NCI-H226 (cell line): Measurements from ENCODE around the gene FCN2.
"Not testable (repeated sequence)": the region's sequence is repeated elsewhere in the genome, so short reads cannot be mapped to it uniquely, and the experiment has no call there.

ENCODE experiments used
- DNase-seq: peaks from one replicate; pipeline ENCODE4 v3.0.0-alpha.2; 2015

FCN2 gene

DNA sequence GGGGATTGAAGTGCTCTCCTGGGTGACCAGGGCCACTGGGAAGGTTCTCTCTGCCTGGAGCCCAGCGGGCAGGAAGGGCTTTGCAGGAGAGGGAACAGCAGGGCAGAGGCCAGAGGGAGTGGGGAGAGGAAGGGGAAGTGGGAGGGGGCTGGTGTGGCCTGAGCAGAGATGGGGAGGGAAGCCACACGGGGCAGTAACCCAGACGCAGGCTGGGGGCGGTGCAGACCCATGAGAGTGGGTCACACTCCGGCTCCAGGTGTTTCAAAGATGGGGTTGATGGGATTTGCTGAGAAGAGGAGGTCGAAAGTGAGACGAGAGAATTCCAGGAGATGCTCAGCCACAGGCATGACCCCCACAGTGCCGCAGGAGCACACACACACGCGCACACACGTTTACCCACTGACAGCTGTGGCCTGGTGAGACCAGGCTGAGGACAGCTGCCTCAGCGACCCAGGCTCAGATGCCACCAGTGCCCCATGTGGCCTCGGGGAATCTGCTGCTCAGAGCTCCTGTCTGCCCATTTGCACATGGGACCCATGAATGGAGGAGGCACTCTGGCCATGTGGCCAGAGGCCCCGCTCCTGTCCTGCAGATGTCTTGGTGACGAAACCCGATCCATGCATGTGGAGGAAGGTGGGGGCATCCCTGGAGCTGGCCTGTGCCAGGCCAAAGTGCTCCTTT lies 32.7 kb upstream of the FCN2 start:
- no peak for DNase-seq

DNA sequence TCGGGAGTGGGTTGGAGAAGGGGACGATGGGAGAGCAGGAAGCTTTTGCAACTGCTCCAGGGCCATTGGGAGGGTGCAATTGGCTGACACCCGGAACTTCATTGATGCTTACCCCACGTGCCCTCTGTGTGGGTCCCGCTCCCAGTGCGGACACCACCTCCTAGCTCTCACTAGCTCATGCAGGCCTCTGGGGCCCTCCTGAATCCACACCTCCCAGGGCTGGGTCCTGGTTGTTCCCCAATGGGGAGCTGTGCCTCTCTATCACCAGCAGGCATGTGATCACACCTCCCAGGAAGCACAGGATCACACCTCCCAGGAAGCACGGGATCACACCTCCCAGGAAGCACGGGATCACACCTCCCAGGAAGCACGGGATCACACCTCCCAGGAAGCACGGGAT lies 32.1 kb upstream of the FCN2 start:
- DNase-seq = no peak

DNA sequence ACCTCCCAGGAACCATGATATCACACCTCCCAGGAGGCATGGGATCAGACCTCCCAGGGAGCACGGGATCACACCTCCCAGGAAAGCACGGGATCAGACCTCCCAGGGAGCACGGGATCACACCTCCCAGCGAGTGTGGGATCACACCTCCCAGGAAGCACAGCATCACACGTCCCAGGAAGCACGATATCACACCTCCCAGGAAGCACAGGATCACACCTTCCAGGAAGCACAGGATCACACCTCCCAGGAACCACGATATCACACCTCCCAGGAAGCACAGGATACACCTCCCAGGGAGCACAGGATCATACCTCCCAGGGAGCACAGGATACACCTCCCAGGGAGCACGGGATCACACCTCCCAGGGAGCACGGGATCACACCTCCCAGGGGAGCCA lies 30.0 kb upstream of the FCN2 start:
- no peak for DNase-seq

DNA sequence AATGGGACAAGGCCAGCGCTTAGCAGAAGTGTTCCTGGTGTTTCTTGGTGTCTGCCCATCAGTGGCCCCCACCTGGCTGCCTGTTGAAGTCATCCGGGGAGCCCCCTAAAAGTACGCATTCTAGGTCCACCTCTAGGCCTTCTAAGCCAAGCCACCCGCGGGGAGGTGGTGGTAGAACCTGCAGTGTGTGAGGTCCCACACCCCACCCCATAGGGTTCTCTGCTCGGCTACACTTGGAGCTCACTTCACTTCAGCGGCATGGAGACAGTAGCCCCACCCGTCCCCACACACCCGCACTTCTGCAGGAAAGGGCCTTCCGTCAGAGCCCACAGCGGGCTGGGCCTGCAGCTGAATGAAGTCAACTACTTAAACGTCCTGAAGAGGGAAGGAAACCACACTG lies 29.6 kb upstream of the FCN2 start:
- DNase-seq = no peak

DNA sequence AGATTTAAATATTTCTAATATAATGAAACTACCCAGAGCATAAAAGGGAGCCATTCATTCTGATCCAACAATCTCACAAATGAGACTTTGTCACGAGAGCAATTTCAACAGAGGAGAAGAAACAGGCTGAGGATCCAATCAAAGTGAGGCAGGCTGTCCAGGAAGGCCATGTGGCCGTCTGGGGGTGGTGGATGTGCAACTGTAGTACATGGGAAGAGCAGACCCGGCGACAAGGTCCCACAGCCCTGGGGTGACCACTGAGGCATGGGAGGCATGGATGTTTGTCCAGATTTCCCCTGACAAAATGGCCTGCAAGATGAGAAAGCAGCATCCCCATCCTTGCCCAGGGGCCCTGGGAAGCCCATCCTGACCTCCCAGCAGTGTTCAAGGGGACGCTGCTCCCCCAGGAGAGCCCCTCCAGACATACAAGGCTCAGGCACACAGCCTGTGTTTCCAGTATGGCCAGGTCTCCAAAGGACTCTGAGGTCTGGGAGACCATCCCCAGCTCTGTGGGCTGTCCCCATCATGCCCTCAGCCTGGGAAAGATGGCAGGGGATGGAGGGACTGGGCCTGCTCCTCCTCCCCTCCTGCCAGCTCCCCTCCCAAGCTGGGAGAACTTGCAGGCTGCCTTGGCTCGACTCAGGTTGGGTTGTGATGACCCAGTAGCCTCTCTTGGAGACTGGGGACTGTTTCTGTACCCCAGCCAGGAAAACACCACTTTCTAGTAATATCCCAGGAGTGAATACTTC lies 27.5 kb upstream of the FCN2 start:
- no peak for DNase-seq

DNA sequence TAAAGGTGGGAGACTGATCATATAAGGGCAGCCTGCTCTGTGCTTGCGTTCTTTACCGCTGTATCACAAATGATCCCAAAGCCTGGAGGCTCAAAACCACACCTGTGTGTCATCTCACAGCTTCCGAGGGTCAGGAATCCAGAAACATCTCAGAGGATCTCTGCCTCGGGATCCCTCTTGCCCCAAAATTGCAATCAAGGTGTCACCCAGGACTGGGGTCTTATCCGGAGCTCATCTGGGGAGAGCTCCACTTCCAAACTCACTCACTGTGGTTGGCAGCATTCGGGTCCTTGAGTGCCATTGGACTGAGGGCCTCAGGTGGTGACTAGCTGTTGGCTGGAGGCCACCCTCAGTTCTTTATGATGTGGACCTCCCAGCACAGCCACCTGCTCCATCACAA lies 26.7 kb upstream of the FCN2 start:
- DNase-seq = no peak

DNA sequence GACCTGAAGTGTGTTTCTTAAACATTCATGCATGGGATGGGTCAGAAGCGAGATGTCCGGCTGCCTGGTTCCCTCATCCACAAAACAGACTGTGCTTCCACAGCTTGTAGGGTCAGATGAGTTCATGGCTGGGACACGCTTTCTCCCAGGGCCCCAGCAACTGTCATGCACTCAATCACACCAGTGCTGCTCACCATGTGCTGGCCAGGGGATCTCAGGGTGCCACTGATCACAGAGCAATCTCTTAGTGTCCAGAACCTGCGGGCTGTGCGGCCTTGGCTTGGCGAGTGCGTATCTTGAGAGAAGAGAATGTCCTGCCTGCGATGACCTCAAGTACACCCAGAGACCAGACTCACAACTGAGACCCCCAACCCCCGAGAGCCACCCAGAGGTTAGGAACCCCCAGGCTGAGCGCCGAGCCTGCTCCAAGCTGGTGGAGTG lies 26.0 kb upstream of the FCN2 start:
- DNase-seq = no peak

DNA sequence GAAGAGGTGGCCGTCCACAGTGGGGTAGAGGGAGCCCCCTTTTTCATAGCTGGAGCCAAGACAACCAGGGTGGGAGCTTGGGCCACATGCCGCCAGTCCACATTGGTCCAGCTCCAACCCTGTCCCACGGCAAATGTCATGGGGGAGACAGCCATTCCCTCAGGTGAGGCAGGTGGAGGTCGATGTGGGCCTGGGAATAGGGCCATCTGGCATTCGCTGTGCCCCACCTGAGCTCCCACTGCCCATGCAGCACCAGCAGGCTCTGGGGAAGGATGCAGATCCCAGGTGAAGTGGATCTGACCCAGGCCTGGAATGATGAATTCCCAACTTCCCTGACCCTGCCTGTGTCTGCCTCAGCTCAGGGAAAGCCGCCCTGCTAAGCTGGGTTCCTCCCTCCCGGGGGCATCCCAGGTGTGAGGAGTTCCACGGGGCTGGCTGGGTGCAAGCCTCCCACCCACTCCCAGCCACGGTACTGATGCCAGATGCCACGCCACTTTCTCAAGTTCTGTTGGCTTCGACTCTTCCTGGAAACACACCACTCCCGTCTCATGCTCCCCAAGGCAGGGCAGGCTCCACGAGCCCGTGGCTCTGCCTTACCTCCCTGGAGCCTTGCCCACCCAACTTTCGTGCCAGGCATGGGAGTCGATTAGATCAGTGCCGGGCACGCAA lies 25.2 kb upstream of the FCN2 start:
- DNase-seq = no peak

DNA sequence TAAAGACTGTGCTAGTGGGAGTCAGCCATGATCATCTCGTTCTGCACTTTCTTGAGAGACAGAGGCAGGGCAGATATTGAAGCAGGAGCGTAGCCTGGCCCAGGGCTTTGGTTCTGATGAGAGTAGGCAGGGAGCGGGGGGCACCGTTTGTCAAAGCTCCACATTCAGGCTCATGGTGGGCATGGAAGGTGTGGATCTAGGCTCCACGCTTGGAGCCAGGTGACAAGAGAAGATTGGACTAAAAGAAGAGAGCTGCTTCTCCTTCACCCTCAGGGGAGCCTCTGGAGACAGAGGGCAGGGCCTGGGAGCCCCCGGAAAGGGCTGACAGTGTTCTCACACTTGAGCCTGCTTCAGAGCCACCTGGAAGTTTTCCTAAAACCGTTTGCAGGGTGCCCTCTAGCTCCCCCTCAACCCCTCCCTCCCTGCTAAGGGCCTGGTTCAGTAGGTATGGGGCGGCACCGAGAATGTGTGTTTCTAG lies 24.7 kb upstream of the FCN2 start:
- DNase-seq = no peak

DNA sequence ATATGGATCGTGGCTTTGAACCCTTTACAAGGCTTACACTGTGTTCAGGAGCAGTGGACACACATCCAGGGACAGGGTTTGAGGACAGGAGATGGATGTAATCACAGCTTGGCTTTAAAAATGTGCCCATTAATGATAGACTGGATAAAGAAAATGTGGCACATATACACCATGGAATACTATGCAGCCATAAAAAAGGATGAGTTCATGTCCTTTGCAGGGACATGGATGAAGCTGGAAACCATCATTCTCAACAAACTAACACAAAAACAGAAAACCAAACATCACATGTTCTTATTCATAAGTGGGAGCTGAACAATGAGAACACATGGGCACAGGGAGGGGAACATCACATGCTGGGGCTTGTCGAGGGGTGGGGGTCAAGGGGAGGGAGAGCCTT lies 23.2 kb upstream of the FCN2 start:
- not testable (repeated sequence) for DNase-seq

DNA sequence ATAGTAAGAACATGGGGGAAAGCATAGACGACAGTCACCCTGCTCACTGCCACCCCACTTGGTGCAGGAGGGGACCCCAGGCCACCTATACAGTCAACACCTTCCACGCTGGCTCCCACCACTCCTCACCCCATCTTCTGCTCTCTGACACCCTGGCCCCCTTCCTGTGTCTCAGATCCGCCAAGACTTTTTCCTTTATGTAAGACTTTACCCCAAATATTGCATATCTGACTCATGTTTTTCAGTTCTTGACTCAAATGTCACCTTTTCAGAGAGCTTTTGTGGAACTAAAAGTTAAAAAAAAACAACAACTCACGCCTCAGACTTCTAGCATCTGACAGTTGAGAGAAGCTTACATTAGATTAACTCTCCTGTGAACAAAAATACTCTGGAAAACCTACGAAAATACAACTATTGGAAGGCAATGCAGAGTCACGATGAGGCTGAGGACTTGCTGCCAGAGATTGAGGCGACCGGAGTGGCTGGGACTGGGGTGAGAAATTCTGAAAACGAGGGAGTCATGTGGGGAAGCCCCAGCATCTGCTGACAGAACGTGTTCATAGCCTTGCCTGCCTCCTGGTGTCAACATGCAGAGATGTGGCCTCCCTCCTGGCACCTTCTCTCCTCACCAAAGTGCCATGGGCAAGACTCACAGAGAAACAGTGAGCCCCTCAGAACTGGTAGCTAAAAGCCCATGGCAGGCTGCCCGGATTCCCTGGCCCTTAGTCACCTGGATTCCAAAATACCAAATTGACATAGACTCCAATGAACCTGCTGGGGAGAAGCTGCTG lies 22.4 kb upstream of the FCN2 start:
- DNase-seq = peak; percentile 78

DNA sequence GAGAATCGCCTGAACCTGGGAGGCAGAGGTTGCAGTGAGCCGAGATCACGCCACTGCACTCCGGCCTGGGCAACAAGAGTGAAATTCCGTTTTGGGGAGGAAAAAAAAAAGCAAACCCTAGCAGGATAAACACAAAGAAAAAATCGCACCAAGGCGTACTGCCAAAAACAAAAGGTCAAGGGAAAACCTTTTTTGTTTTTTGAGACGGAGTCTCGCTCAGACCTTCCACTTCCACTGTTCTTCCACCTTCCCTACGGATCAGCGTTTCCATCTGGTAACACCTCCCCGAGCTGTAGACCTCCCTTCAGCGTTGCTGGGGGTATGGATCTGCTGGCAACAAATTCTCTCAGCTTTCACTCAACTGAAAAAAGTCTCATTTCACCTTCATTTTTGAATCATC lies 20.1 kb upstream of the FCN2 start:
- no peak for DNase-seq

DNA sequence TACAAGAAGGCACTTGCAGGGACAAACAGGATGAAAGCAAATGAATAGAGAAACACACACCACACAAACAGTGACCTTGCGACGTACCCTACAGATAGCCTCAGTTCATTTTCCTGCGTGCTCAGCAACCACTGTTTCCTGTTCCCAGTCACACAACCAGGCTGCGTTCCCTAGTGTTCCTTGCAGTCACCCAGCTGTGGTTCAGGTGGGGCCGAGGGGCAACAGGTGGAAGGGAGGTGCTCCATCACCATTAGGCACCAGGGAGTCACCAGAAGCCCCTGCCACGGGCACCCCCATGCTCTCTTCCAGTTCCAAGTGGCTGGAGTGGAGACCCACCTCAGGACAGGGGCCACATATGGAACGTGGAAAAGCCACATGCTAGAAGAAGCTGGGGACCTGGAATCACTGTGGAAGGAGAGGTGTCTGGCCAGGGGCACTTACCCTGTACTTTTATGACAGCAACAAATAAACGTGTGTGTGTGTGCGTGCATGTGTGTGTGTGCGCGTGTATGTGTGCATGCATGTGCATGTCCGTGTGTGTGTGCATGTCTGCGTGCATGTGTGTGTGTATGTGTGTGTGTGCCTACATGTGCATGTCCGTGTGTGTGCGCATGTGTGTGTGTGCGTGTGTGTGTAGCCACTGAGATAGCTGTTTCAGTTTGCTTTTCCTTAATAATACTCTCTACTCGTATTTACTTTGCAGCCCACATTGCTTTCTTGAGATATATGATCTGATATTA lies 18.8 kb upstream of the FCN2 start:
- DNase-seq = no peak

DNA sequence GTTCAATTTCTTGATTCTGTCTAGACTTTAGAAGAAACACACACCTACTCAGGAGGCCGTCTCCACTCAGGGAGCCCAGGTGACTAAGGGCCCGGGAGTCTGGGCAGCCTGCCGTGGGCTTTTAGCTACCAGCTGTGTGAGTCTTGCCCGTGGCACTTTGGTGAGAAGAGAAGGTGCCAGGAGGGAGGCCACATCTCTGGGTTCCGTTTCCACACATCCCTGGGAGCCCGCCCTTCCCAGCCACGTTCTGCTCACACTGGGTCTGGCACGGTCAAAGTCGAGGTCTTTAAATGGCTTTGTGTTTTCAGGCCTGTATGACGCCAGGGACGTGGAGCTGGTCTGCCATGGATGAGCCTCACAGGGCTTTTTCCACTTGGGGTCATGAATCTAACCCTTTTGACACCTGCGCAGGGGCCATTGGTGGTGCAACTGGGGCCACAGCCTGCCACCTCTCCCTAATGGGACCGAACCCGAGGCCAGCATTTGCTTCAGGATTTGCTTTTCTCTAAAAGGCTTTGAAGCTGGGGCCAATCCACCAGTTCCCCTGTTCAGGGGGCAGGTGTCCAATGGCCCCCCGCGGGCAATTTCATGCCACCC lies 17.2 kb upstream of the FCN2 start:
- no peak for DNase-seq

DNA sequence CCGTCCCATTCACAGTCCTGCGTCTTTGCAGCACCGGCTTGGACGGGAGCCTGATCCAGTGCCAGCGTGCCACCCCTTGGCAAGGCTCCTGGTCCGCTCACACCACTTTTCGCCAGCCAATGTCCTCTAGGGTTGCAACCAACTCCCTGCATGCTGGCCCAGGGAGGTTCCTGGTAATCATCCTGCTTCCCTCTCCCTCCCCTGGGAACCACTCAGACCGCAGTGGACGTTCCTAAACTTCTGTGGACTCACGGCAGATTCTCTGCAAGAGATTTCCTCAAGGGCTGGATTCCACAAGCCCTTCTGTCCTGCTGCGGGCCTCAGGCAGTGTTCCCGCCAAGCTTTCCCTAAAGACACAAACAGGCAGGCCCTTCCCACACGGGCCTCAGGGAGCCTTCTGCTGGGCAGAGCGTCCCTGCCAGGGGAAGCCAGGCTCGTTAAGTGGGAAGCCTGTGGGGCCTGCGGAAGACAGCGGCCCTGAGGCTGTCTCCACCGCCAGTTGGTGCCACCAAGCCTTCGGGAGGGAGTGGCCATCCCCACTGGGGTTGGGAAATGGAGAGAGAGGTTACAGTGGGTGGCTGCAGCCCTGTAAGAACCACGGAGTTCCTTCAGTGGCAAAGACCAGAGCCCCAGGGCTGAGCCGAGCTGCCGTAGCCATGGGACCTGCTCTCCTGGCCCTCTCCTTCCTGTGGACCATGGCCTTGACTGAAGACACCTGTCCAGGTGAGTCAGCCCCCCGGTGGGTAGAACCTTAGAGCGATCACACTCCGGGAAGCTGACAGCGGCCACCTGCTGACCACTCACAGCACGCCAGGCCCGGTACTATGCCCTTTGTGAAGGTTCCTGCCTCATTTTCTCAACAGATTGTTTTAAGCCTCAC lies 16.4 kb upstream of the FCN2 start:
- no peak for DNase-seq

DNA sequence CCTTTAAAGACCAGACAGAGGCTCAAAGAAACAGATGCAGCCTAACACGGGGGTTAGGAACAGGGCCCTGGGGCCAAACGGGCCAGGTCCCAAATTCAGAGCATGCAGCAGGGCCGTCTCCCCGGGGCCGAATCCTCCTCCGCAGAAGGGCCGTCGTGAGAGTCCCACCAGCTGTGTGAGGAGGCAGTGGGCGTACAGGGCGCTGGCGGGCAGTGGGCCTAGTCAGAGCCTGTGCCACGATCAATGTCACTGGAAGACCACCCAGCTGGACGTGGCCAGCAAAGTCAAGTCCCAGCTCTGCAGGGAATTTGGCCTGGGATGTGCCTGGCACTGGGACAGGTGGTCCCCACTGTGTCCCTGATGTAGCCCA lies 15.8 kb upstream of the FCN2 start:
- DNase-seq = no peak

DNA sequence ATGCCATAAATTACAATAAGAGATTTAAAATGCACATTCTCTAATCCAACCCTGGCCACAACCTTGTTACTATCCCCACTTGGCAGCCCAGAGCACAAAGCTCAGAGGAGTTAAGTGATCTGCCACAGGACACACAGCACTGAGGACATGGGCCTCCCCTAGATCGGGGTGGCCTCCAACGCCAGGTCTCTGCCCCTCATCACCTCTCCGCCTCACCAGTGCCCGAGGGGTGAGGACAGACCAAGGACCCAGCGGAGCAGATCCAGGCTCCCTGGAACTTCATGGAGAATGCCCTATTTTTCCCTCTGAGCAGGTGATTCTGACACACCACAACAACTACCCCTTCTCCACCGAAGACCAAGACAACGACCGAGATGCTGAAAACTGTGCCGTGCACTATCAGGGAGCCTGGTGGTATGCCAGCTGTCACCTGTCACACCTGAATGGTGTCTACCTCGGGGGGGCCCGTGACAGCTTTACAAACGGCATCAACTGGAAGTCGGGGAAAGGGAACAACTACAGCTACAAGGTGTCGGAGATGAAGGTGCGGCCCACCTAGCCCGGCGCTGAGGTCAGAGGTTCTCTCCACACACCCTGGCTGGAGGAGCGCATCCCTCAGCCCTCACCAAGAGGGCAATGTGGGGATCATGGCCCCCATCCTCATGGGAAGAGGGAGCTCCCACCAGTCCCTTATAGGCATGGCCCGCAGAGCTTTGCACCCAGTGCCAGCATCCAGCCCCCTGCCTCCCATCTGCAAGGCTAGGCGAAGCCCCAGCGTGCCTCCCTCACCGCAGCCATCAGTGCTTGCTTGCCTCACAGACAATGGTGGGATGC lies 12.5 kb upstream of the FCN2 start:
- no peak for DNase-seq

DNA sequence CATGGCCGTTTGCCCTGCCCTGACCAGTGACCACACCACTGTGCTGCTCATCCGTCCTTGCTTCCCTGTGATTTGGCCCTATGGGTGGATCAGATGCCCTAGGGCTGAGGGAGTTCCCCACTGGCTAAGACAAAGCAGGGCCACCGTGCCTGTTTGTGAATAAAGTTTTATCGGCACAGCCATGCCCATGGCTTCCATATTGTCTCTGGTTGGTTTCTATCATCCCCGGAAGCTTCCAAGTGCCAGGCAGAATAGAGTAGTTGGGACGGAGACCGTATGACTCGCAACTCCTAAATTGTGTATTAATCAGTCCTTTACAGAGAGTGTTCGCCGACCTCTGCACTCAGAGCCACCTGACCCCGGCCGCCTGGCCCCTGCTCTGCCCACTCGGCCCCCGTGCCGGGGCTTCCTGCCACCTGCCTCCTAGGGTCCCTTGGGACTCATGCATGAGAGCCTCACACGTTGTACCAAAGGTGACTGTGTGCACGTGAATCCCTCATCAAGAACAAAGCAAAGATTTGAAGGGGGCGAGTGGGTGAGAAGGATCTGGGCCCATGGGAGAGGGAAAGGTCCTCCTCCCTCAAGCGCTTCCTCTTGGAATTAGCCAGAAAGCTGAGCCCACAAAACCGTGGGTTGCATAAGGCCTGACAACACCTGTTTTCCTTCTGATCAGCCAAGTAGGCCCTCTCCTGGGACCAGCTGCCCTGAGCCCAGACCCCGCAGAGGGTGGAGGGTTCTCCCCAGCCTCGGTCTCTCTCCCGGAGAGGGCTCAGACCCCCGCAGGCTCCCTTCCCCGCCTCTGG lies 11.7 kb upstream of the FCN2 start:
- DNase-seq = no peak
